NCI-H1694 treated with DMSO at 0.1 percent for 48 hours (cell line): ENCODE results near the gene ESPL1.

Experiments used
- DNase-seq: peaks from one replicate; lab custom pipeline; 2025; lab: John Stamatoyannopoulos, UW

ESPL1 gene

DNA sequence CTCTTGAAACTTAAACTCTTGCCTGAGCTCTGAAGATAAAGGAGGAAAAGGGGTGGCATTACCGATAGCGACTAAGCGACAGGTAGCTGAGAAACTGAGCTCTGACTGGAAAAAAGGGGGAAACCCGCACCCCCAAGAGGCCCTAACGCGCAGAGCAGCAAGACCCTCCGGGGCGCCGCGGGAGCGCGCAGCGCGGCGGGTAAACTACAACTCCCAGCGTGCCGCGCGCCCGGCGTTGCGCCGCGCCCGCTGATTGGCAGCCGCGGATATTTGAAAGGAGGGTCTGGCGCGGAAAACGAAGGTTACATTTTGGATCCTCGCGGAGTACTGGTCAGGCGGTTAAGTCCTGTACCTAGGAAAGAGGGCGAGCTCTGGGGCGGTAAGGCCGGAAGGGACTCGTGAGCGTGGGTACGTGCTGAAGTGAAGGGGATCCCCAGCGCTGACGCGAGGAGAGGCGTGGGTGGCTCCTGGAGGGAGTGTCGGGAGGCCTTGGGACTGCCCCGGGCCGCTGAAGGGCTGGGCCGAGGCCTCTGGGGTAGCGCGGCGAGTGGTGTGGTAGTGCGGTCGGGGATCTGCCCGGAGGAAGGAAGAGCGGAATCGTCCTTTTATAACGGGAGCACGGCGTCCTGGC, at the start of gene ESPL1:
Gene ESPL1, plus strand, starts transcription at position 301 of the 631 bp plus-strand sequence. CDS start 468 bp downstream, outside the sequence.
- DNase-seq = peak; percentile 49

DNA sequence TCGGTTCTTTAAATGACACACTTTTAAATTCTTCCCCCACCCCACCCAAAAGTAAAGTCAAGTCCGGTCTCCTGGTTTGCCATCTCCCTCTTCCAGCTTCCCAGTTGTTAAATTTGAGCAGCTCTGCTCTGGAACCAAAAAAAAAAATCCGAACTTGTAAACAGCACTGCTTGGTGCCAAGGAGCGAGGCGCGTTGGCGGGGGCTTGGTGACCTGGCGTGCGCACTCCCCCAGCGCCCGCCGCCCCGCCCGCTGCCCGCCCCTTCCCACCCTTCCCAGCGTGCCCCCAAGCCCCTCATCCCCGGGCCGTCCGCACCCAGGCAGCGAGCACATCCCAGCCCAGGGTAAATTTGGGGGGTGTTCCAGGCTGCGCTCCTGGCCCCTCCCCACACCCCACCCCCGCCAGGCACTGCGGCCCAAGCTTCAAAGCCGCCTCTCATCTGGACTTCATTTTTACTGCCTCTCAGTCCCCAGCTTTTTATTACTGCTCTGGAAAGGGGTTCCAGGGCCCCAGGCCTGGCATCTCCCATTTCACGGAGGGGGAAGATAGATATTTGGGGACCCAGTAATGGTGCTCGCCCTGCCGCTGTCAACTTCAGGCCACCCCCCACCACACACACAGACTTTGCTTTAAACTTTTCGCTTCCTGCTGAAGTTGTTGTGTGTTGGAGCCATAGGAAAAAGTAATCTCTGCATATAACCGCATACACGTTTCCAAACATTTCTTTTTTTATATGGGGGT, 49.4 kb upstream of the ESPL1 start:
- DNase-seq = no peak

DNA sequence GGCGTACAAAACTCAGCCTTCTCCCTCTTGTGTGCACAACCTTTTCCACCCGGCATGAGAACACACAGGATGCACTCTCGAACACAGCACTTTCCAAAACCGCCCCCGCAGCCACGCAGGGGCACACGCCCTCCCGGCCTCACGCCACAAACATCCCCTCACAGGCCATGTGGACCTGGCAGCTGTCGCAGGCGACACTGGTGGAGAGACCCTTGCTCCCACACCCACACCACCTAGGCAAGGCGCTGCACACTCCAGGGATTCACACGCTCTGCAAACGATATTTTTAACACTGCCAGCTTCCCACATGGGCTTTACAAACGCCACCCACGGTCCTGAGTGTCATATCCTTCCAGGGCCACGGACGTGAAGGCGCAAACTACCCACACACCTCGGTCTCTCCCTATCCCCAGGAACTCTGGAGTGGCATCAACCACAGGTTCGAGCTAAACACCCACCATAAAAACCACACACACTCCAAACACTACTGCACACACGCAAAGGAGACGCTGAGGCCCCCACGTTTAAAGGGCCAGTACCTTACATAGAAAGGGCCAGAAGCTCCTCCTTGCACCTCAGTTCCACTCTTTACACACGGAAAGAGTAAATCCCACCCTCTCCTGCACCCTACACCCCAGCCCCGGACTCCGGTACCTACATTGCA, 48.7 kb upstream of the ESPL1 start:
- no peak for DNase-seq

GRCh38 chr12:53219956-53220693, 48.0 kb upstream of the ESPL1 start:
- DNase-seq = no peak

- peak; percentile 73 for DNase-seq
Observed at GRCh38 chr12:53220694-53221202, 47.4 kb upstream of the ESPL1 start.

- peak; percentile 27 for DNase-seq
Observed at GRCh38 chr12:53221203-53222080, 46.7 kb upstream of the ESPL1 start.

GRCh38 chr12:53222170-53222721, 45.9 kb upstream of the ESPL1 start:
- DNase-seq = no peak

GRCh38 chr12:53222806-53223261, 45.3 kb upstream of the ESPL1 start:
- DNase-seq = no peak

DNA sequence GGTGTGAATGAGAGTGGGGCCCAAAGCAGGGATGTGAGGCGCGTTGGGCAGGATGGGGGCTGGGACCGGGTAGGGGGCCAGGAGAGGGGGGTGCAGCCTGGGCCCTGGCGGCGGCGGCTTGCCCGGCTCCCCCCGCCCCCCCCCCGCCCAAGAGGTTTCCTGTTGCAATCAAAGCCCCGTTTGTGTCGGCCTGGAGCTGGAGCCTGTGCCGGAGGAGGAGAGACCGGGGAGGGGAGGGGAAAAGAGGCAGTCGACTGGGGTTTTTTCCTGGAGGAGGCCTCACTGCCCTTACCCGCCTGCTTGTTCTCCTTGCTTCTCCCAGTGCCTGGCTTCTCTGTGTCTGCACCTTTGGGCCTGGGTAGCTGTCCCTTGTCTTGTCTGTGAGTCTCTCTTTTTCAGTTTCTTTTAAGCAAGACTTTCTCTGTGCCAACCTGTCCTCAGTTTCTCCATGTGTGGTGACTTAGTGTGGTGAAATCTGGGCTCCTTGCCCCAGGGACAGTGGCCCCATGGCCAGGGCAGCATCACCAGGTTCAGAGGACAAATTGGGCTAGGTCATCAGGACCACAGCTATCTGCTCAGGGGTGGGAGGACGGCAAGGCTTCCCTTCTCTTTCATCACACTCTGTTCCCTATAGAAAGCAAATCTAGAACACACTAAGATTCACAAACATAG, 44.6 kb upstream of the ESPL1 start:
- DNase-seq = no peak

- peak; percentile 63 for DNase-seq
Observed at GRCh38 chr12:53224061-53224896, 43.8 kb upstream of the ESPL1 start.

GRCh38 chr12:53224897-53225634, 43.0 kb upstream of the ESPL1 start:
- DNase-seq = no peak

DNA sequence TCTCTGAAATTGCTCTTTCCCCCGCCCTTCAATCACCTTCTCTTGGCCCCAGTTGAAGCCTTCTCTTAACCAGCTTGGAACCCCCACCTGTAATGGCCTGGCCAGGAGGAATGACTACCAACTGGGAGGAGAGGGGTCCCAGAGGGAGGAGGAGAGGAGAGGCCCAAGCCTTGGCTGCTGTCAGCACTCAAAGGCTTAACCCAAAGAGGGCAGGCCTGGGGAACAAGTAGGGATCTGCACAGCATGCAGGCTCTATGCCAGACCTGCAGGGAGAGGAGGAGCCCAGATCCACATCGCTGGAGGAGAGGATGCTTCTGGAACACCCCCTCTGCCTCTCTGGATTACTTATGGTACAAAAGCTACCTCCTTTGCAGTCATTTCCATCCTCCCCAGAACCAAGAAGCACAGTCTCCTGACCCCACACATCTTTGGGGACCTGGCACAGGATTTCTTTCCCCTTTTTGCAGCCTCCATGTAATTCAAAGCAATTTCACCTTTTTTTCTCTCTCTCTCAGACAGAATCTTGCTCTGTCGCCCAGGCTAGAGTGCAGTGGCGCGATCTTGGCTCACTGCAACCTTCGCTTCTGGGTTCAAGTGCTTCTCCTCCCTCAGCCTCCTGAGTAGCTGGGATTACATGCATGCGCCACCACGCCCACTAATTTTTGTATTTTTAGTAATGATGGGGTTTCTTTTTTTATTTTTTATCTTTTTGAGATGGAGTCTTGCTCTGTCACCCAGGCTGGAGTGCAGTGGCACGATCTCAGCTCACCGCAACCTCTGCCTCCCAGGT, 42.3 kb upstream of the ESPL1 start:
- peak; percentile 14 for DNase-seq

DNA sequence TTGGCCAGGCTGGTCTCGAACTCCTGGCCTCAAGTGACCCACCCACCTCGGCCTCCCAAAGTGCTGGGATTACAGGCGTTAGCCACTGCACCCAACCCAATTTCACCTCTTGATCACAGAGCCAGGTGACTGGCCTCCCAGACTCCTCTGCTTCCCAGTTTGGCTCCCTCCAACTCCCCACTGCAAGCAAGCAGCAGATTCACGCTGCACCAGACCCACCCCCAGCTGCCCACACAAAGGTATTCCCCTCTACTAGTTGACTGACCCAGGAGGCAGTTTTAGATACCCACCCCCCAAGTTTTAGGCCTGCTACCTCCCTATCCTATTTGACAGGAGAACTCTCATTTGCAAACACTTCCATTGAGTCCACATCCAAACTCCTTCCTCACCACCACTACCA, 41.3 kb upstream of the ESPL1 start:
- no peak for DNase-seq

- no peak for DNase-seq
Observed at GRCh38 chr12:53227341-53227740, 40.8 kb upstream of the ESPL1 start.

GRCh38 chr12:53227836-53228235, 40.3 kb upstream of the ESPL1 start:
- DNase-seq = no peak

DNA sequence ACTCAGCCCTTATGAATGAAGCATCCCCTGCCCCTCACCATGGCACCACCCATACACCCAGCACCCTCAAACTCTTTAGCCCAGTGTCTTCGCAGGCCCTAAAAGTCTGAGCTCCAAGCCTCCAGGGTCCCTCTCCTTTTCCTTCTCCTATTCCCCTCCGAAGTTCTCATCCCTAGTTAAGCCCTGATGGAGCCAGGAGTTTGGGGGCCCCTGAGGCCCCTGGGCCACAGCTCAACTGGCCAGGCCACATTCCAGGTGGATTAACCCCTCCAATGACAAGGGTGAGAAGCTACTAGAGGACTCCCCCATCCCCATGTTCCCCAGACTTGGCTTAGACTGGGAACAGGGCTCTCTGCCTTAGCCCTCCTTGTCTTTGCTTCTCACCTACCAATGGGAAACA, 38.6 kb upstream of the ESPL1 start:
- no peak for DNase-seq

GRCh38 chr12:53230108-53230845, 37.8 kb upstream of the ESPL1 start:
- DNase-seq = no peak
